A549 treated with CORT108297 at 1 μM for 4 hours (cell line): ENCODE data around the gene OXLD1. TPM values are rescaled to one million over a fixed set of nuclear protein-coding genes. Genes with fewer than 3 reads are reported as not detected.

Experiments used
- total RNA-seq: library from RNA; stranded (reverse); fragments of 200-300 nt; extraction: Qiagen RNA extraction; gene quantifications from 5 replicates; pipeline ENCODE4 v1.2.3, GENCODE V29; 2022

OXLD1 gene
- 36.8 to 67.2 TPM (median 66.0 TPM) in 5 replicates for total RNA-seq

GRCh38 chr17:81666342-81667191 lies at the start of gene OXLD1, which contains the start of gene CCDC137:
Gene OXLD1 (minus strand): TSS chr17:81666605. CDS start chr17:81666577, 28 bp downstream.
Gene CCDC137 (plus strand): TSS chr17:81666737. CDS start chr17:81666767, 30 bp downstream.

GRCh38 chr17:81711814-81712467 lies 45.5 kb upstream of the OXLD1 start, which contains the start of gene SLC25A10:
Gene SLC25A10 (plus strand): TSS chr17:81712284. CDS start chr17:81712427, 143 bp downstream.

GRCh38 chr17:81702934-81703746 lies 36.7 kb upstream of the OXLD1 start, which contains the start of gene MRPL12:
Gene MRPL12 (plus strand): TSS chr17:81703367. CDS start chr17:81703502, 135 bp downstream.

GRCh38 chr17:81683584-81684441 lies 17.4 kb upstream of the OXLD1 start, which contains the start of the genes ARL16 and HGS:
Gene ARL16 (minus strand): TSS chr17:81683797. CDS start chr17:81683753, 44 bp downstream.
Gene HGS (plus strand): TSS chr17:81684011. CDS start chr17:81684067, 56 bp downstream.

GRCh38 chr17:81656118-81656743 lies 10.2 kb downstream of the OXLD1 start, which contains the start of gene PDE6G:
Gene PDE6G (minus strand): TSS chr17:81656542. CDS start chr17:81653305, 3,237 bp downstream.

GRCh38 chr17:81636505-81637288 lies 29.7 kb downstream of the OXLD1 start, which contains the start of the genes NPLOC4 and TSPAN10:
Gene NPLOC4 (minus strand): TSS chr17:81637112. CDS start chr17:81636930, 182 bp downstream.
Gene TSPAN10 (plus strand): TSS chr17:81637196. CDS start chr17:81642413, 5,217 bp downstream.

Other genes with a start within 250 kb of the OXLD1 start
- gene ACTG1, start 153.8 kb downstream of the OXLD1 start, total RNA-seq: 4,859 to 6,885 TPM (median 5,562 TPM) in 5 replicates
- 0.84 to 1.6 TPM (median 1.2 TPM) in 5 replicates for gene FSCN2, start 138.2 kb downstream of the OXLD1 start, total RNA-seq
- gene FAAP100, start 114.3 kb downstream of the OXLD1 start, total RNA-seq: 18.1 to 28.0 TPM (median 25.7 TPM) in 5 replicates
- gene NPLOC4, start 29.5 kb downstream of the OXLD1 start, total RNA-seq: 85.0 to 106 TPM (median 100 TPM) in 5 replicates
- 4.7 to 6.7 TPM (median 5.5 TPM) in 5 replicates for gene TSPAN10, start 29.4 kb downstream of the OXLD1 start, total RNA-seq
- gene PDE6G, start 10.1 kb downstream of the OXLD1 start, total RNA-seq: 1.5 to 3.5 TPM (median 2.3 TPM) in 5 replicates
- gene CCDC137, start 132 bp upstream of the OXLD1 start, total RNA-seq: 60.1 to 73.6 TPM (median 66.8 TPM) in 5 replicates
- gene ARL16, start 17.2 kb upstream of the OXLD1 start, total RNA-seq: 45.1 to 55.5 TPM (median 52.3 TPM) in 5 replicates
- 142 to 227 TPM (median 216 TPM) in 5 replicates for gene HGS, start 17.4 kb upstream of the OXLD1 start, total RNA-seq
- gene MRPL12, start 36.8 kb upstream of the OXLD1 start, total RNA-seq: 218 to 333 TPM (median 307 TPM) in 5 replicates
- gene SLC25A10, start 45.7 kb upstream of the OXLD1 start, total RNA-seq: 27.8 to 48.8 TPM (median 47.9 TPM) in 5 replicates
- gene GCGR, start 137.5 kb upstream of the OXLD1 start, total RNA-seq: 0.17 to 0.50 TPM (median 0.23 TPM) in 5 replicates
- 78.0 to 115 TPM (median 102 TPM) in 5 replicates for gene MCRIP1, start 166.7 kb upstream of the OXLD1 start, total RNA-seq
- gene PPP1R27, start 168.4 kb upstream of the OXLD1 start, total RNA-seq: 0.10 to 0.43 TPM (median 0.17 TPM) in 4 of 5 replicates, not detected in the other
- gene P4HB, start 193.9 kb upstream of the OXLD1 start, total RNA-seq: 690 to 732 TPM (median 705 TPM) in 5 replicates
- 603 to 678 TPM (median 626 TPM) in 5 replicates for gene ARHGDIA, start 204.7 kb upstream of the OXLD1 start, total RNA-seq
- 170 to 255 TPM (median 241 TPM) in 5 replicates for gene ALYREF, start 225.0 kb upstream of the OXLD1 start, total RNA-seq
- gene ANAPC11, start 225.1 kb upstream of the OXLD1 start, total RNA-seq: 182 to 330 TPM (median 298 TPM) in 5 replicates
- gene NPB, start 235.6 kb upstream of the OXLD1 start, total RNA-seq: 0.51 to 0.77 TPM (median 0.61 TPM) in 5 replicates
- 12.9 to 17.1 TPM (median 16.7 TPM) in 5 replicates for gene PCYT2, start 244.8 kb upstream of the OXLD1 start, total RNA-seq